ENCODE measurements around the gene CDIPT.
"Not testable (repeated sequence)": the region's sequence is repeated elsewhere in the genome, so short reads cannot be mapped to it uniquely, and the experiment has no call there.

Gene CDIPT

DNA sequence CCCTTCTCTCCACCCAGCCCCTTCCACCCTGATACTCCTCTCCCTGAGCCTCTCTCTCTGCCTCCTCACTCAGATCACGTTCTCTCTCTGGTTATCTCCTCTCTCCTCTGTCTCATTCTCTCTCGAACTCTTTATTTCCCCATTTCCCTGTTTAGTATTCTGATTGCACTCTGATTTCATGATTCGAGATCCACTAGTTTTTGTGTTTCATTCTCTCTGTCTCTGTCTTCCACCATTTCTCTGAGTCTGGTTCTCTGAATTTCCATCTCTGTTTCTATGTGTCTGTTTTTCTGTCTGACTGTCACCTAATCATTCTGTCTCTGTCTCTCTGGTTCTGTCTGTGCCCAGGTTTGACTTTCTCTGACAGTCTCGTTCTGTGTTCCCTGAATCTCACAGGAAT lies 34.3 kb upstream of the CDIPT start:
- in situ Hi-C loops (cut with MboI; ENCODE audit: low sequenced_read_pairs), result no loop called here

GRCh38 chr16:29896841-29897240 lies 33.8 kb upstream of the CDIPT start:
- in situ Hi-C loops (cut with MboI; ENCODE audit: low sequenced_read_pairs), result no loop called here

GRCh38 chr16:29894352-29894751 lies 31.3 kb upstream of the CDIPT start:
- in situ Hi-C loops (cut with MboI; ENCODE audit: low sequenced_read_pairs), result no loop called here

DNA sequence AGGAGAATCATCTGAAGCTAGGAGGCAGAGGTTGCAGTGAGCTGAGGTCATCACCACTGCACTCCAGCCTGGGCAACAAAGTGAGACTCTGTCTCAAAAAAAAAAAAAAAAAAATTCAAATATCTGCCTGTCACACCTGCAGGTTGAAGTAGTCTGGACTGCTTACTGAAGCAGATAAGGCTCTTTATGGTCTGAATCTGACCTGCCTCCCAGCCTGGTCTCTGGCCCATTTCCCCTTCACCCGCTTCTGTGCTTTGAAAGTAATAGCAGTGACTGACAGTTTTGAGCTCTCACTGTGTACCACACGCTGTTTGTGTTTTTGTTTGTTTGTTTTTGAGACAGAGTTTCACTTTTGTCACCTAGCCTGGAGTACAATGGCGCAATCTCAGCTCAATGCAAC lies 30.5 kb upstream of the CDIPT start:
- in situ Hi-C loops (cut with MboI; ENCODE audit: low sequenced_read_pairs), result no loop called here

GRCh38 chr16:29892458-29892813 lies 29.4 kb upstream of the CDIPT start:
- in situ Hi-C loops (cut with MboI; ENCODE audit: low sequenced_read_pairs), result no loop called here

GRCh38 chr16:29891525-29892457 lies 28.8 kb upstream of the CDIPT start:
- in situ Hi-C loops (cut with MboI; ENCODE audit: low sequenced_read_pairs), result no loop called here

- in situ Hi-C loops (cut with MboI; ENCODE audit: low sequenced_read_pairs), result not testable (repeated sequence)
Measured at GRCh38 chr16:29889372-29889771, 26.3 kb upstream of the CDIPT start.

DNA sequence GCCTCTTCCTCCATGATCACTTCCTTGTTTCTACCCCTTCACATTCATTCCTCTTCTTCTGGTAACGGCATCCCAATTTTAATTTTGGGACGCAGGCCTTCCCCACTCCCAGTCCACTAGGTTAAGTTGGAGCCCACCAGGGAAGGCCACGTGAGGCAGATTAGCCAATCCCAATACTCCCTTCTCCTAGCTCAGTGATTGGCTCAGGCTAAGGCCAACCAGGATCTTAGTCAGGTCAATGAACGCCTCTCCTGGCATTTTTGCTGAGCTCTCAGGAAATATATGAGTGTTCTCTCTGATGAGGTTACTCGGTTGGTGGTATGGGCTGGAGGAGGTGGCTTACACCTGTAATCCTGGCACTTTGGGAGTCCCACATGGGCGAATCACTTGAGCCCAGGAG lies 21.0 kb upstream of the CDIPT start:
- in situ Hi-C loops (cut with MboI; ENCODE audit: low sequenced_read_pairs), result no loop called here

DNA sequence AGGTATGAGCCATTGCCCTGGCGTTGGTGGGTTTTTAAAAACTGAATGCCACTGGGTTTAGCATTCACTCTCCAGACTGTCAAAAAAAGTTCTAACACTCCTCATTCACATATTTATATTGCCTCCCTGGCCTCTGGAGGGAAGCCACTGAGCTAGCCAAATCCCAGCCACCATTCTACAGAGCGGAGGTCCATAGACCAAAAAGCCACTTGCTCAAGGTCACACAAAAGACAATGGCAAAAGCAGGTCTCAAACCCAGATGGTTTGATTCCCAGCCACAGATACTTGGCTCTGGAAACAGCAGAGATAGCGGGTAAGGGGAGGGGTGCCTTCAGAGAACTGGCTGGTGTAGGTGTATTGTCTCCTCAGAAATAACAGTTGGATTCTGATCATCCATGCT lies 18.0 kb upstream of the CDIPT start:
- in situ Hi-C loops (cut with MboI; ENCODE audit: low sequenced_read_pairs), result no loop called here

GRCh38 chr16:29878172-29878571 lies 15.1 kb upstream of the CDIPT start:
- in situ Hi-C loops (cut with MboI; ENCODE audit: low sequenced_read_pairs), result no loop called here

GRCh38 chr16:29877266-29877961 lies 14.4 kb upstream of the CDIPT start:
- in situ Hi-C loops (cut with MboI; ENCODE audit: low sequenced_read_pairs), result no loop called here

- in situ Hi-C loops (cut with MboI; ENCODE audit: low sequenced_read_pairs), result no loop called here
Measured at GRCh38 chr16:29876594-29877249, 13.7 kb upstream of the CDIPT start.

- in situ Hi-C loops (cut with MboI; ENCODE audit: low sequenced_read_pairs), result no loop called here
Measured at GRCh38 chr16:29876217-29876593, 13.2 kb upstream of the CDIPT start.

GRCh38 chr16:29875206-29875605 lies 12.2 kb upstream of the CDIPT start:
- in situ Hi-C loops (cut with MboI; ENCODE audit: low sequenced_read_pairs), result no loop called here

GRCh38 chr16:29873319-29873718 lies 10.3 kb upstream of the CDIPT start:
- in situ Hi-C loops (cut with MboI; ENCODE audit: low sequenced_read_pairs), result no loop called here

DNA sequence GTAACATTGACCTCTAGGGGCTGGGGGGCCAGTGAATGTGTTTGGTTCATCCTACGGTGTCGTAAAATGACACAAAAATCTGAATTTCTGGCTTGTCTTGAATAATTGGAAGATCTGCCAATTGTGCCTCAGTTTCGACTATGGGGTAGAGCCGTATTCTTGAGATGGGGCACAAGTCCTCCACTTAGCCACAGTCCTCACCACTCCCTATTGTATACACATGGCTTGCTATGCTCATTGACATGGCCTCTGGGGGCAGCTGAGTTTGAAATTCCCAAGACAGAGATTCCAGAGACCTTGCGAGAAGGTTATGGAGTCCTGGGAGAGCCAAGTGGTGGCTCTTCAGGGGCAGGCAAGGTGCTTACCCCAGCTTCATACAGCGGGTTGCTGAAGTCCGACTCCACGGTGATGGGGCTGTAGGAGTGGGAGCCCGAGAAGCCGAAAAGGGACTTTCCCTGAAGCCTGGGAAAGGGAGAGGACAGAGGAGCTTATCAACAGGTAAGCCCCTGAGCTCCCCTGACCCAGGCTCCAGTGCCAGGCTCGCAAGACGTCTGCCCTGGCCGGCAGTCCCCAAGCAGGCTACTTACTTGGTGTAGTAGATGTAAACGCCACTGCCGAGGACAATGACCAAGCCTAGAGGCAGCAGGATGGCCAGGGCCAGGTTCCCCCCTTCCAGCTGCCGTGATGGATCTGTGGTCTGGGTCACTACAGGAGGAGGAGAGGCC lies 9.0 kb upstream of the CDIPT start:
- in situ Hi-C loops (cut with MboI; ENCODE audit: low sequenced_read_pairs), result no loop called here

DNA sequence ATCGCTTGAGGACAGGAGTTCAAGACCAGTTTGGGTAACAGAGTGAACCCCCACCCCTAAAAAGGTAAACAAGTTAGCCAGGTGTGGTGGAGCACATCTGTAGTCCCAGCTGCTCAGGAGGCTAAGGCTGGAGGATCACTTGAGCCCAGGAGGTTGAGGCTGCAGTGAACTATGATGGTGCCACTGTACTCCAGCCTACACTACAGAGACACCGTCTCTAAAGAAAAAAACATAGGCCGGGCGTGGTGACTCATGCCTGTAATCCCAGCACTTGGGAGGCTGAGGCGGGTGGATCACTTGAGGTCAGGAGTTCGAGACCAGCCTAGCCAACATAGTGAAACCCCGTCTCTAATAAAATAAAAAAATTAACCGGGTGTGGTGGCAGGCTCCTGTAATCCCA lies 6.0 kb upstream of the CDIPT start:
- in situ Hi-C loops (cut with MboI; ENCODE audit: low sequenced_read_pairs), result not testable (repeated sequence)

- in situ Hi-C loops (cut with MboI; ENCODE audit: low sequenced_read_pairs), result no loop called here
Measured at GRCh38 chr16:29868396-29869009, 5.5 kb upstream of the CDIPT start.

DNA sequence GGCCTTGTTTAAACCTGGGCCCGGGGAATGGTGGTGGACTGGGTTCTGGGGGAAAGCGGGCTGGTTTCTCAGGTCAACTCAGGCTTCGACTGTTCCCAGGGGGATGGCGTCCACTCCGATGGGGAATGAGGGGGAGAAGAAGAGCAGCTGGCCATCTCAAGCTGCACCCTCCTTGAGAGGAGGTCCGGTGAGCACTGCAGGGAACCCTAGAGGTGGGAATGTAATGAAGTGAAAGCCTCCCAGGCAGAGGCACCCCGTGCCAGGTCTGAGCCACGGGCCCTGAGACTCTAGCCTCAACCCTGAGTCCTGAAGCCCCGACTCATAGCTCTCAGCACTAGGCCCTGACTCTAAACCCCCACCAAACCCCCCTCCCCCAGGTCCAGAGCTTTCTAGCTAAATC lies 1.2 kb upstream of the CDIPT start:
- in situ Hi-C loops (cut with MboI; ENCODE audit: low sequenced_read_pairs), result no loop called here

DNA sequence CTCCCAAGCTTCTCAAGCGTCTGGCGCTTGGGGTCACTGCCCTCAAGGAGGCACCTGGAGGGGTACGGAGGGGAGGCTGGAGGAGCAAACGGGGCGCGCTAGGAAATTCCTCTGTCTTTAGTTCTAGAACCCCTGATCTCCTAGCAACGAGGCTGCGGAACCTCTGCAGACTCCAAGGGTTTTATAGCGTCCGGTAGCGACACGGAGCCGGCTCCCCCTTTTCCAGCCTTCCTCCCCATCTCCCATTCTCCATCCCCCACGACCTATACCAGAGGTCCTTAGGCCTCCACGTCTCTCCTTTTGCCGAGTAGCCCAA lies 601 bp upstream of the CDIPT start:
- in situ Hi-C loops (cut with MboI; ENCODE audit: low sequenced_read_pairs), result no loop called here

DNA sequence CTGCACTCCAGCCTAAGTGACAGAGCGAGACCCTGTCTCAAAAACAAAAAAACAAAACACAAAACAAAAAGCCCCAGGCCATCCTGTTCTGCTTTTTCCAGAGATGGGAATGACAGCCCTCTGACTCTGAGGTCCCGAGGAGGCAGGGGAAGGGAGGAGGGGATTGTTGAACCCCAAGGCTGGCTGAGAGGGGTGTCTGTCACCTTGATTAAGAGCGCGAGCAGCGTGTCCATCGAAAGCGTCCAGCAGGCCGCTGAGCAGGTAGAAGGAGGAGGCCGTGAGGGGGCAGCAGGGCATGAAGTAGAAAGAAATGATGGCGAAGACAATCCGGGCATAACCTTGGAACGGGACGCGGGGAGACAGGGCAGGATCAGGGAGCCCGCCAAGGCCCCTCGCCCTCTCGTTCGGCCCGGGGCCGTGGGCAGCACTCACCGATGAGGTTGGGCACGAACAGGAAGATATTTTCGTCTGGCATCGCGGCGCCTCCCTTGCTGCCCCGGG lies 593 bp downstream of the CDIPT start:
- in situ Hi-C loops (cut with MboI; ENCODE audit: low sequenced_read_pairs), result no loop called here

All from HL-60/S4 treated with retinoic acid at 250 ng/mL for 4 days and 3 days (cell line).